Inflammatory macrophage (primary cell): ENCODE data around the gene LDAH.

Experiments
- DNase-seq, 2 donors: peaks; one replicate each; pipeline ENCODE4 v3.0.0-alpha.2; 2020 to 2022

Gene LDAH

DNA sequence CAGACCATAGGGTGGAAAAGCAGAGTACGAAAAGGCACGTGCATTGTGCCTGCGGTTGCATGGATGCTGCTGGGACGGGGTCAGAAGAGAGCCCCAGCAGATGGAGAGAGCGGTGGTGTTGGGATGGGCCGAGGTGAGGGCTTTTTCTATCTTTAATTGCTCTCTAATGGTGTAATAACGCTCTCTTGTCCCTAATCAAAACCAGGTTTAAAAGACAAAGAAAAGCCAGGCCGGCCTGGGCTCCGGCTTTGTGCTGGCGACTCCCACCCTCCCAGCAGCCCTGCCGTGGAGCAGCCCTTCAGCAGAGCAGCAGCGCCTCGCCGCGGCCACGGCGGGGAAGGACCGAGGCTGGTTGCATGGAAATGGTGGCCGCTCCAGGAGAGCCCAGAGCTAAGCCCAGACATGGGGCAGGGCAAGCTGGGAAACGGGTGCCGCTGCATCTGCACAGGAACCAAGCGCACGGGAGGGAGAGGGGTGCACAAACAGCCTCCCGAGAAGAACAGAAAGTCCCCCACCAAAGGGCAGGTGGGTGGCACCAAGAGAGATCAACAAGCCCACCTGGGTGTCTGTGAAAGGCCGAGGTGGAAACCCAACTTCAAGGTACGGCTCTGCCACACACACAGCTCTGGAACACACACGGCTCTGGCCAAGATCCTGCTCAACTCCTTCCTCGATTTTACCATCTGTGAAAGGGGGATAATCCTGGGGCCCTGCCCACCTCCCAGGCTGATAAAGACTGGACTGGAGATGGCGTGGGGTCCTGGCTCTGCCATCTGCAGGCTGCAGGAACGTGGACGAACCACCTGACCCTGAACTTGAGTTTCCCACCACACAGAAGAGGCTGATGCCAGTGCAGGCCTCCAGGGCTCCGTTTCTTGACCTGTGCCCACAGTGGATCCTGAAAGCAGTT is 187.0 kb downstream of the LDAH start:
- peak; percentile 35 to 48 for DNase-seq

DNA sequence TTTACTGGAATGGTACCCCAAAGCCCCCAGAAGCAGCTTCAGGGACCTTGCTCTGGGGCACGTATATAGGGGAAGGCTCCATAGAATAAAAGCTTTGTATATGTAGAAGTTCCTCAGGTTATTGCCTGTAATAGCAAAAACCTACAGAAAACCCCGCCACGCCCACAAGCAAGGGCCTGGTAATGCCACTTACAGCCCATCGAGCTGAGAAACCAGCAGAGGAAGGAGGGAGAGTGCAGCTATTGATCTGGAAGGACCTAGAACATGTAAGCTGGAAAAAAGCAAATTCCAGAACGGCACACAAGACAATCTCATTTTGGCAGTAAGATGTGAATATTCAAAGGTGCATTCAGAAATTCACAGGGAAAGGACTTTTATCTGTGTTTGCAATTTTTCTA is 187.8 kb downstream of the LDAH start:
- no peak for DNase-seq

DNA sequence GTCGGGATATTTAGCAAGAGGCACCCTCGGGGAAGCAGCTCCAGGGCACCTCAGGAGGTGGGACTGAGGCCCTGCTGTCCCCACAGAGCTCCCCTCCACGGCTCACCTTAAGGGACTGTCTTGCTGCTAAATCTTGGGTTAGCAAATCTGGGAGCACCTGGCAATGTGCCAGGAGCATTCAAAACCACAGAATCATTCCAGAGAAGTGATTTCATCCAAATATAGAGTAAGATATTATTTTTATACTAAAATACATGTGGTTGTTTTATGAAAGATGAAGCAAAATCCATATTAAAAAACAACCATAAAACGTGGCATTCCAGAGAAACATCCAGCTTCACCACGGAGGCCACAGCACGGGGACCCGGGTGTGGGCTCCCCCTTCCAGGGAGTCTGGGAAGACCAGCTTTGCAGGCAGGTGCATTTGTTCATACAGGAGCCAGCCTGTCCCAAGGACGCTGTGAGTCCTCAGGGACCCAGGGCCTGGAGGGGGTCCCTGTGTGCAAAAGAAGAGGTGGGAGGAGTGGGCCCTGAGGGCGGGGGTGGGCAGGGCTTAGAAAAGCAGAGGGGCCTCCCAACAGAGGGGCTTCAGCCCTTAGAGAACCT is 188.3 kb downstream of the LDAH start:
- no peak for DNase-seq
